ENCODE data around the gene TLR7. TPM values are rescaled to one million over a fixed set of nuclear protein-coding genes. Genes with fewer than 3 reads are reported as not detected.

The TLR7 gene
- total RNA-seq = not detected

DNA sequence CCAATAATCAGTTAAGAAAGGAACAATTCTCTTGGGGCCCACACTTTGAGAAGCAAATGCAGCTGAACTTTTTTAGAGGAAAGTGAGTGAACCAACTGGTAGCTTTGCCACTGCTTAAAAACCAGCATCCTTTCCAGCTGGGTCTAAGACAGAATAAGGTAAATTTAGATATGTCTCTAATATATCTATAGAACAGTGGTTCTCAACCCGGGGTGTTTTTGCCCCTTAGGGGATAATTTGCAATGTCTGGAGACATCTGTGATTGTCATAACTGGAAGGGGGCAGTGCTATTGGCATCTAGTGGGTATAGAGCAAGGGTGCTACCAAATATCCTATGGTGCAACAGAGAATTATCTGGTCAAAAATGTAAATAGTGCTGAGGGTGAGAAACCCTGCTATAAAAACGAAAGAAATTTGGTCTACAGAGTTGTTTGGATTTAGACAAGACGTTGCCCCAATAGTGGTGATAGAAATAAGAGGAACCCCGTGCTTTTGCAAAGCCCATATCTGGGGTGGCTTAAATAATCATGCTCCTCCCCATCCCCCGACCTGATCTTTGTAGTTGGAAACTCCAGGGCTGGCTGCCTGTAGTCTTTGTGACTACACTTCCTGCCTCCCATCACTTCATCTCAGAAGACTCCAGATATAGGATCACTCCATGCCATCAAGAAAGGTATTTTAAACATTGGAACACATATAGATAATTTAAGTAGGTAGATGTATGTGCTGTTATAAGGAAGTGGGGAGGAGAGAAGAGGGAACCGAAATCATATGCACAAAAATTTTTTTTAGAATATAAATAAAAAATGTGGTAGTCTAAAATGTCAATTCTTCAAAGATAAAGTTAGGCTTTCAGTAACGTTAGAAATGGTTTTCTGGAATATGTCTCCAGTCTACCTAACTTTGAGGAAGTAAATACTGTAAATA, at the start of gene TLR7:
TLR7 (plus strand) TSS at position 622 of the 927 bp plus-strand sequence. CDS start 507 bp downstream, outside the sequence.
- POLR2A ChIA-PET = no interaction called here
- CTCF ChIA-PET = no interaction called here

DNA sequence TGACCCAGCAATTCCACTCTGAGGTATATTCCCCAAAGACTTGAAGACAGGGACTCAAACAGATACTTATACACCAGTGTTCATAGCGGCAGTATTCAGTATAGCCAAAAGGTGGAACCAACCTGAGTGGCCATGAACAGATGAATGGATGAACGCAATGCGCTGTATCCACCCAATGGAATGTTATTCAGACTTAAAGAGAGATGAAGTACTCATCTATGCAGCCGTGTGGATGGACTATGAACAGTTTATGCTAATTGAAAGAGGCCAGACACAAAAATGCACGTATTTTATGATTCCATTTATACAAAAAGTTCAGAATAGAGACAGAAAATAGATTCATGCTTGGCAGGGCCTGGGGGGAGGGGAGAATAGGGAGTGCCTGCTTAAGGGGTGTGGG, 49.3 kb upstream of the TLR7 start:
- ChIA-PET CTCF (no interaction called here), POLR2A (no interaction called here)

DNA sequence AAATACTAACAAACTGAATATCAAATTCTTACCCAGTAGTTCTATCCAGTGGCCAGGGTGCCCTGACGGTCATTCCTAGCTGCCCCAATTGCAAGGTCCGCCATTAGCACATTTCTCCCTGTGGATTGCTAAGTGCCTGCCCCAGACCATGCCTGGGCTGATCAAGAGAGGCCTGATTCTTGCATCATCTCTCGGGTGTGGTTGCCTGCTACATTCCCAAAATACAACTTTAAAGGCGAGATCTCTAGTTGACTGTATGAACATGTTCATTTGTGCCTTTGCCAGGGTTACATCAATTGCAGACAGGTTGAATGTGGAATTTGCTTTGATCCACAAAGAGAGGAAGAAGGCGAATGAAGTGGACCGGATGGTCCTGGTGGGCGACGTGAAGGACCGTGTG, 47.6 kb upstream of the TLR7 start:
- POLR2A ChIA-PET = no interaction called here
- CTCF ChIA-PET = no interaction called here

DNA sequence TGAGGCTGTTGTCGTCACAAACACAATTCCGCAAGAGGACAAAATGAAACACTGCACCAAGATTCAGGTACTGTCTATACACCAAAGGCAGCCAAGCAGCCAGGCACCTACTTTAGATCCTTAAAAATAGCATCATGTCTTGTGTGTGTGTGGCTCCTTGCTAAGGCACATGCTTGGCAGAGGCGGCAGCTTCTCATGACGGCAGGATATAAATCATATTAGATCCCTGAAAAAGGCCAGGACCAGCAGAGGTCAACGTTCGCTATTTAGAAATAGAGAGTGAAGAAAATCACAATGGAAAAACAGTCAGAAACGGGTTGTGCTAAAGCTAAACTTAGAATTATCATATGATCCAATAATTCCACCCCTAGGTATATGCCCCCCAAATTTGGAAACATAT, 46.1 kb upstream of the TLR7 start:
- CTCF ChIA-PET = no interaction called here
- POLR2A ChIA-PET = no interaction called here

DNA sequence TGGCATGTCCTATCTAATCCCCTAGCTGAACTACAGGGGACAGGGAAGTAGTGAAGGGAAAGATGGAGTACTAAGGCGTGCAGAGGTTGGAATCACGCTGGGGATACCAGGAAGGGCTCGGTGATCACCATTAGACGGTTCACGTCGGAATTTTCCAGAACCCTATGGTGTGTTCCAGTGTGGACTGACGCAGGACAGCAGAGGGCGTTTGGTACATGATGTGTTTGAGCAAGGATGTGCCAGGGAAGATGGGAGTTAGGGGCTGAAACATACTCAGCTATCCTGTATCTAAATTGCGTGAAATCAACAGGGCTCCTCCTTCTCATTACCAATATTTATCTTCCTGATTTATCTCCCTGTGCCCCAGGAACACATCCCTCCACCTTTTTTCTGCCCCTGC, 41.9 kb upstream of the TLR7 start:
- ChIA-PET CTCF (no interaction called here), POLR2A (no interaction called here)

DNA sequence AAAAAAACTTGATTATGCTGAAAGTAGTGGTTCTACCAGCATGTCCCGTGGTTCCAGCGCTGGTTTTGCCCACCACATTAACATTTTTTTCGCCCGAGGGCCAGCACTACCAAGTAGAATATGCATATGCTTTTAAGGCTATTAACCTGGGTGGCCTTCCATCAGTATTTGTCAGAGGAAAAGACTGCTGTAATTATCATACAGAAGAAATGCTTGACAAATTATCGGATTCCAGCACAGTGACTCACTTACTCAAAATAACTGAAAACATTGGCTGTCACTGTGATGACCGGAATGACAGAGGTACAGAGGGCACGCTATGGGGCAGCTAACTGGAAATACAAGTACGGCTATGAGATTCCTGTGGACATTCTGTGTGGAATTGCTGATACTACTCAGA, 41.1 kb upstream of the TLR7 start:
- ChIA-PET CTCF (no interaction called here), POLR2A (no interaction called here)

DNA sequence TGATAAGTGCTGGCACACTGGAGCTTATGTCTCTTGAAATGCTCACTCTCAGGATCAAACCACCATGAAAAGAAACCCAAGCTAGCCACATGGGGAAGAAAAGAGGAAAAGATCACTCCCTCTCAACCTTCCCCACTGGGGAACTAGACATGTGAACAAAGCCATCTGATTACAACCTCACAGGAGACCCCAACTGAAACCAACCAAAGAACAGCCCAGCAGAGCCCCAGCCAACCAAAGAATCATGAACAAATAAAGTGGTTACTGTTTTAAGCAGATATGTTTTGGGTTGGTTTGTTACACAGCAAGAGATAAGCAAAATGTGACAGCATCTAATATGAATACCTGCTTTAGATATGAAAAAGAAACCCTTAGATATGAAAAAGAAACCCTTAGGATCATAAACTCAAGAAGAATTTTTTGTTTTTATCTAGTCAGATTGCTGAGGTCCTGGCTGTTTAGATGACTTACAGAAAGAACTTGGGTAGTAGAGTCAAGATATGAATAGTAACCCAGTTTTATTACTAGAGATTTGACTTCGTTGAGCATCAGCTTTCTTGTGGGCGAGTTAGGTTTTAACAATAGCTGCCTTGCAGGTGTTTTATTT, 23.7 kb upstream of the TLR7 start:
- ChIA-PET CTCF (no interaction called here), POLR2A (interaction anchor here (1.0 kb wide), 1 partner anchor 52 kb away, joined by 3 read pairs; the partner anchor contains the start of gene PRPS2)

DNA sequence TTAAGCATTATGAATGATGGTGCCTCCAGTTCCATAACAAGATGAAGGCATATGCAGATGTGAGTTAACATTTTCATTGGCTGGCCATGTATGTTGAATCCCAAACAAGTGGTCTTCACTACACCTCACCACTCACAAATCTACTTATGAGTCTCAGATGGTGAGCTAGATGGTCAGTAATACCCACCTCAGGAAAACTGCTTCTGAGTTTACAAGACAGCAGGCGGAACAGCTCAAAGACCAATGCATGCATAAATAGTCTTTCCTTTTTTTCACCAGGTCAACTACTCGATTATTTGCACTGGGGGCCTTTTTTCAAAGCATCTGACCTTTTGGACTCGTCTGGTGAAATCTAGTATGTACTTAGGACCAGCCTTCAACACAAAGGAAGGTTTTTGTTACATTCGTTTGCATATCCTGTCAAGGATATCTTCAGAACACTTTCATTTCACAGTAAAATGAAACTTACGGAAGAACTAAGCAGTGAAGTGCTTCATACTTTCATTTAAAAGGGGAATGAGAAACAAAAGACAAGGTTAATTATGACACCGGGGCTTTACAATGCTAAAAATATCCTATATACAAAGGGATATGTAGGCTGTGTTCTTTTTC, 23.1 kb upstream of the TLR7 start:
- ChIA-PET CTCF (no interaction called here), POLR2A (interaction anchor here (1.0 kb wide), 1 partner anchor 53 kb away, joined by 3 read pairs; the partner anchor contains the start of gene PRPS2)

DNA sequence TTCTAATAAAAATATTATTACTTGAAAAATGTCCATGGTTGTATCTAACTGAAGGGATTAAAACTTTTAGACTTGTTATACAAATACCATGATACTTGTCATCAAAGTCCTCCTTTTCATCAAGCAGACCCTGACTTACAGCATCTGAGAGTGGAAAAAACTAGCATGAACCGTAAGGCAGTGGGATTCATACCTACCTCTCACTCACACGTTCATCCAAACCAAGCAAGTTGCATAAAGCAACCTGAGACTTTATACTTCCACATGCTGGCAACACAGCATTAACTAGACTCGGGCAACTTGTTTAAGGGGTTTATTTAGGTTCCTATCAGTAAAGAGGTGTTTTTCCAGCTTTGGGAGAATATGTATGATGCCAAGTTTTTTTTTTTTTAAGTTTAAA, 22.6 kb upstream of the TLR7 start:
- CTCF ChIA-PET = no interaction called here
- POLR2A ChIA-PET = no interaction called here

DNA sequence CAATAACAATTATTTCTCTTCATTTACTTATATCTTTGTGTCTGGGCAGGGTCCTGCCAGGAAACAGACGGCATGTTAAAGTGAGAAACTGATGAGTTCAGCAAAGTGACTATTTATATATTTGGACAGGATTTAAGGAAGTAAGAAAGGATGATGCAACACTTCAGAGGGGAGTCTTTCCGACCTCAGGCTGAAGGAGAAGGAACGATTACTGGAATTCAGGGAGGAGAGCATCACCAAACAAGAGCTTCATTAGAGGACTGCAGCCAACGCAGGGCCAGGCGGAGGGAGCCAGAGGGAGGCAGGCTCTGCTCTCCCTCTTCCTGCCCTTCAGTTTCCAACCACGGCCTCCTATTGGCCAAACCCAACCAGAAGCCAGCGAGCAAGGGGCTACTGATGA, 1.5 kb upstream of the TLR7 start:
- POLR2A ChIA-PET = no interaction called here
- CTCF ChIA-PET = no interaction called here

DNA sequence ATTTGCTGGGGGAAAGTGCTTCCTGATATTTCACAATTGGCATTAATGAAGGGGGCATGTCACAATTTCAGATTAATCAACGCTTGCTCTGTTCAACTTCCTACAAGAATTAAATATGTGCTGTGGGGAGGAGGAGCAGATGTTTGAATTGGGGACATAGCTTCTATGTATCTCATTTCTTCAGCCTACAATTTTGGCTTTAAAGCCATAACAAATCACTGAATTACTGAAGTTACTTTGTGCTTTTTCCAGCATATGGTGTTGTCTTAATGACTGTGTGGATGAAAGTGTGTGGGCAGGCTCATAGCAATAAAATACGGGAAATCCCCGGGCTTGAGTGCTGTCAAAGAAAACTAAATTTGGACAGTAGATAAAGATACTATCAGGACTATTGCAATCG, 813 bp downstream of the TLR7 start:
- ChIA-PET CTCF (no interaction called here), POLR2A (no interaction called here)

DNA sequence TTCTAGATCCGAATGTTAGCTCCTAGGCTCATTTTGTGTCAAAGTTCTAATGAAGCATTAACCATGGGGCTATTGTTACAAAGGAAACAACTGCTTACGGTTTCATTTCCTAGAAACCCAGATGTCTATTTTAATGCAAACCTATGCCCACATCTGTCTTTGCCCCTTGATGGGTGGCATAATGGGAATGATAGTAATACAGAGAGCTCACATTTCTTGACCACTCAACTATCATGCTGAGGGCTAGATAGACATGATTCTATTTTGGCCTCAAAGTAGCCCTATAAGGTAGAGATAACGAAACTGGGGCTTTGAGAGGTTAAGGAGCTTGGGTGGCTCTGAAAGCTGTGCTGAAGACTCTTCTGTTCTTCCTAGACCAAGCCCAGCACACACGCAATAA, 1.9 kb downstream of the TLR7 start:
- POLR2A ChIA-PET = no interaction called here
- CTCF ChIA-PET = no interaction called here

DNA sequence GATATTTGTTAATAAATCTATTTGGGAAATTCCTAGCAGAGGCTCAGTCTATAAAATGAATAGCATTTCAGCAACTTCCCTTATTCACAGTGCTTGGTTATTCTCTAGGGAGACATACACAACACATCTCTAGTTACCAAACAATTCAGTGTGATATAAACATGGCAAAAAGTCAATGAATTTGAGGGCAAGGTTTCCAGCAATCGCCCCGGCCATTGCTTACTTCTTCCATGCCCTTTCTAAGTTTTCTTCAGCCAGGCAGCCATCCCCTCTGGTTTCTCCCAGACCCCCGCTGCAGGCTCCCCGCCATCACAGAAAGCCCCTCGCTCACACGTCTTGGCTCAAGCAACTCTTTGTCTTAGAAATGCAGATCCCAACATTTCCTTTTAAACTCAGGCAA, 4.4 kb downstream of the TLR7 start:
- ChIA-PET CTCF (no interaction called here), POLR2A (no interaction called here)

DNA sequence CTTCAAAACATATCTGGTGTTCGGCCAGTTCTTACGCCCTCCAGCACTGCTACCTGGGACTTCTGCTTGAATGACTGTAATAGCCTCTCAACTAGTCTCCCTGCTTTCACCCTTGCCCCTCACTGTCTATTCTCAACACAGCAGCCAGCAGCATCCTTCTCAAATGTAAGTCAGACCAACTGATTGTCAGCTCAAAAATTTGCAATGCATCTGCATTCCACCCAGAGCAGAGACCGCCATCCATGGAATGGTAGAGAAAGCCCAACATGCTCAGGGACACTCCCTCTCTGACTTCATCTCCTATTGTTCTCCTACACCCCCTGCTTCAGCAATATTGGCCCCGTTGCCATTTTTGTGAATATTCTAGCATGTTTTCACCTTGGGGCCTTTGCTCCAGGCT, 5.9 kb downstream of the TLR7 start:
- ChIA-PET POLR2A (no interaction called here), CTCF (no interaction called here)

DNA sequence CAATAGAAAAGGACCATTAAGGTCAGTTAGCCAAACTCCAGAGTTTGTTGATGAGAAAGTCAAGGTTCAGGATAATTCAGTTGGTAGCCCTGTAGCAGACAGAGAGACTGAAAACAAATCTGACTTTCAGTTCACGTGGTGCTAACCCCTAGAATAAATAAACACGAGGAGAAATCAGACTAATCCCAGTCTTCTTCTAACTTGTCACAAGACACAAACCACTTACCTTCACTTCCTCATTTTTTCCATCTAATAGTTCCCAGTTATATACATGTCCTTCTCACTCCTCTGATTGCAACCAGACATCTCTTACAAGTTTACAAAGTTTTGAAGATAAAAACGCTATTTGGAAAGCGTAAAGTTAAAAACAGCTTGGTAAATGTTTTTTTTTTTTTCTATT, 7.7 kb downstream of the TLR7 start:
- ChIA-PET POLR2A (no interaction called here), CTCF (no interaction called here)

DNA sequence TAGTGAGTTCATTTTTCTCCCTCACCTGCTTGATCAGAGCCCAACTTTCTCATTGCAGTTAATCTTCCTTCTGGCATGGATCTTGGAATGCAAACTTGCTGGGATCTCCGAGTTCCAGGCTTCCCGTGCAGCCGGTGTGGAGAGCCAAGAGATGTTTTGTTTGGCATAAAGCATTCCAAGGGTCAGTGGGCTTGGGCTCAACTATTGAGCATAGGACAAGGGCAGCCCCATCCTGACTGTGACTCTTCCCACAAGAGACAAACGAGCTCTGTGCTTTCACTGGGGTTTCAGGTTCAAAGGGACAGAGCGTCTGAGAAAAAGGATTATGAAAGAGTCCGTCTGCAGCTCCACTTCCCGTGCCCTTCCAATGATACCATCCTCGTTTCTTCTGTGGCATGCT, 10.5 kb downstream of the TLR7 start:
- ChIA-PET POLR2A (no interaction called here), CTCF (no interaction called here)

DNA sequence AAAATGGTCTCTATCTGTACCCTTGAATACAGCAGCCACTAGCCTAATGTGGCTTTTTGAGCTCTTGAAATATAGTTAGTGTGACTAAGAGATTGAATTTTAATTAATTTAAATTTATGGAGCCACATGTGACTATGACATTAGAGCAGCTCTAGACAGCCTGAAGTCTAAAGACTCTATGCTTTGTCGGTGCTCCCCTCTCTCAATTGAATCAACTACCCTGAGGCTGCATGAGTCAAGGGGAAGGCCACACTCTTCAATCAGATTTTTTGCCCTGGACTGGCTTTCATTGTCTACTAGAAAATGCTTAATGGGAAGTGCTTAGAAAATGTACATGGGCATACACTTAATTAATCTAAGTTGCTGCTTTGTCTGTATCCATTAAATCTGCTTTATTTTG, 11.7 kb downstream of the TLR7 start:
- ChIA-PET CTCF (no interaction called here), POLR2A (no interaction called here)

DNA sequence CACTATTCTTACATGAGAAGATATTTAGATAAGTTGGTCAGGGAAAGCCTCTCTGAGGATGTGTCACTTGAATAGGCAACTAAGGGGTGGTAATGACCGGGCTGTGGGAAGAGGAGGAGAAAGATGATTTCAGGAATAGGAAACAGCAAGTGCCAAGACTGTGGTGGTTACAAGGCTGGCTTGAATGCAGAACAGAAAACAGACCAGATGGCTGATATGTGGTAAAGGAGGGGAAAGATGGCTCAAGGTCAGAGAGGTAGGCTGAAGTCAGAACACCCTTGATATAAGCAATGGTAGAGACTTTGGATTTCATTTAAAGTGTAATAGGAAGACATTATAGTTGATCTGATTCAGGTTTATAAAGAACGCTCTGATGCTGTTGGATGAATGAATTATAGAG, 15.0 kb downstream of the TLR7 start:
- POLR2A ChIA-PET = no interaction called here

DNA sequence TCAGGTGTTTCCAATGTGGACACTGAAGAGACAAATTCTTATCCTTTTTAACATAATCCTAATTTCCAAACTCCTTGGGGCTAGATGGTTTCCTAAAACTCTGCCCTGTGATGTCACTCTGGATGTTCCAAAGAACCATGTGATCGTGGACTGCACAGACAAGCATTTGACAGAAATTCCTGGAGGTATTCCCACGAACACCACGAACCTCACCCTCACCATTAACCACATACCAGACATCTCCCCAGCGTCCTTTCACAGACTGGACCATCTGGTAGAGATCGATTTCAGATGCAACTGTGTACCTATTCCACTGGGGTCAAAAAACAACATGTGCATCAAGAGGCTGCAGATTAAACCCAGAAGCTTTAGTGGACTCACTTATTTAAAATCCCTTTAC, 18.6 kb downstream of the TLR7 start:
- CTCF ChIA-PET = no interaction called here
- POLR2A ChIA-PET = no interaction called here

More for the DNA sequence above, 15.0 kb downstream of the TLR7 start:
- CTCF ChIA-PET = no interaction called here

DNA sequence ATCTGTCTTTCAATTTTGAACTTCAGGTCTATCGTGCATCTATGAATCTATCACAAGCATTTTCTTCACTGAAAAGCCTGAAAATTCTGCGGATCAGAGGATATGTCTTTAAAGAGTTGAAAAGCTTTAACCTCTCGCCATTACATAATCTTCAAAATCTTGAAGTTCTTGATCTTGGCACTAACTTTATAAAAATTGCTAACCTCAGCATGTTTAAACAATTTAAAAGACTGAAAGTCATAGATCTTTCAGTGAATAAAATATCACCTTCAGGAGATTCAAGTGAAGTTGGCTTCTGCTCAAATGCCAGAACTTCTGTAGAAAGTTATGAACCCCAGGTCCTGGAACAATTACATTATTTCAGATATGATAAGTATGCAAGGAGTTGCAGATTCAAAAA, 19.7 kb downstream of the TLR7 start:
- POLR2A ChIA-PET = no interaction called here
- CTCF ChIA-PET = no interaction called here

DNA sequence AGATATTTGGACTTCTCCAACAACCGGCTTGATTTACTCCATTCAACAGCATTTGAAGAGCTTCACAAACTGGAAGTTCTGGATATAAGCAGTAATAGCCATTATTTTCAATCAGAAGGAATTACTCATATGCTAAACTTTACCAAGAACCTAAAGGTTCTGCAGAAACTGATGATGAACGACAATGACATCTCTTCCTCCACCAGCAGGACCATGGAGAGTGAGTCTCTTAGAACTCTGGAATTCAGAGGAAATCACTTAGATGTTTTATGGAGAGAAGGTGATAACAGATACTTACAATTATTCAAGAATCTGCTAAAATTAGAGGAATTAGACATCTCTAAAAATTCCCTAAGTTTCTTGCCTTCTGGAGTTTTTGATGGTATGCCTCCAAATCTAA, 20.3 kb downstream of the TLR7 start:
- ChIA-PET CTCF (no interaction called here), POLR2A (no interaction called here)

DNA sequence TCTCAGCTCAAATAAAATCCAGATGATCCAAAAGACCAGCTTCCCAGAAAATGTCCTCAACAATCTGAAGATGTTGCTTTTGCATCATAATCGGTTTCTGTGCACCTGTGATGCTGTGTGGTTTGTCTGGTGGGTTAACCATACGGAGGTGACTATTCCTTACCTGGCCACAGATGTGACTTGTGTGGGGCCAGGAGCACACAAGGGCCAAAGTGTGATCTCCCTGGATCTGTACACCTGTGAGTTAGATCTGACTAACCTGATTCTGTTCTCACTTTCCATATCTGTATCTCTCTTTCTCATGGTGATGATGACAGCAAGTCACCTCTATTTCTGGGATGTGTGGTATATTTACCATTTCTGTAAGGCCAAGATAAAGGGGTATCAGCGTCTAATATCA, 20.9 kb downstream of the TLR7 start:
- CTCF ChIA-PET = no interaction called here
- POLR2A ChIA-PET = no interaction called here
